ENCODE measurements around the gene KDM3A.

The KDM3A gene

GRCh38 chr2:86523491-86523890, 82.3 kb downstream of the KDM3A start:
- DNase-seq (ENCODE audit: low read depth): no peak
- TF ChIP-seq, protein P1, sequence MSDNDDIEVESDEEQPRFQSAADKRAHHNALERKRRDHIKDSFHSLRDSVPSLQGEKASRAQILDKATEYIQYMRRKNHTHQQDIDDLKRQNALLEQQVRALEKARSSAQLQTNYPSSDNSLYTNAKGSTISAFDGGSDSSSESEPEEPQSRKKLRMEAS (IDR thresholded peaks at IDR 0.05; ENCODE audit: low read depth, low read length): no peak
- TF ChIP-seq CTCF (IDR thresholded peaks at IDR 0.05; ENCODE audit: low read depth, low read length): no peak
- TF ChIP-seq MYC (IDR thresholded peaks at IDR 0.05; ENCODE audit: low read depth, low read length): no peak
- TF ChIP-seq POLR2A (IDR thresholded peaks at IDR 0.05; ENCODE audit: extremely low read depth, insufficient read length): no peak

DNA sequence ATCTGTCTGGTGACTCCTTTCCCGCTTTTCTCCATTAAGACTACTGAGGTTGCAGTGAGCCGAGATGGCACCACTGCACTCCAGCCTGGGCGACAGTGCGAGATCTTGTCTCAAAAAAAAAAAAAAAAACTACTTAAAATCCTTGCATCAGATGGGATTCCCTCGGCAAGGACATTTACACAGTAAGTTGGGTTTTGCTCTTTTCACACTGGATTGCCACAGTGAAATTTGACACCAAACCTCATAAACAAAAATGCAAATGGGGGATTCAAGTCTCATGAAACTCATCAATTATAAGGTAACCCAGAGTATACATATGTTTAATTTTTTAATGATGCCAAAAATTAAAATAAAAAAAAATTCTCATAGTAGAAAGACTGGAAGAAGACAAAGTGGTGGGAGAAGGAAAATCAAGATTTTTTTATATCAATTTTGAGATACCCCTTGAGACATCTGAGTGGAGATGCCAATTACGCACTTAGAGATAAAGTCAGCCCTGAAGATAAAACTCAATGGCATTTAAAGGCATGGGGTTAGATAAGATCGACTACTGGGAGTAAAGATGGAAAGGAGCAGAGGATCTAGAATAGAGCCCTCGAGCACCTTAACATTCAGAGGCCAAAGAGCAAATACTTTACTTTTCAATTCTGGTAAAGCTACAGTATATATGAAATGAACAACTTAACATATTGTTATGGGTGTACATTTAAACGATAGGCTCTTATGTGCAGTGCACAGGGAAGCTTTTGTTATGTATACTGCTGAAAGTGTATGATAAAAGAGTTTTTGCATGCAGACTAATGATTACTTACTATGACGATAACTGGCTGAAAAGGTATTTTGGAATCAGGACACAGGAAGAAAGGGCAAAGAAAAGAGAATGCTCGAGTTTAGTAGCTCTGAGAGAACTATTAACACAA, 84.5 kb downstream of the KDM3A start:
- DNase-seq (ENCODE audit: low read depth): no peak
- TF ChIP-seq, protein P1 (IDR thresholded peaks at IDR 0.05; ENCODE audit: low read depth, low read length): no peak
- no peak for TF ChIP-seq MYC (IDR thresholded peaks at IDR 0.05; ENCODE audit: low read depth, low read length)
- no peak for TF ChIP-seq POLR2A (IDR thresholded peaks at IDR 0.05; ENCODE audit: extremely low read depth, insufficient read length)
- TF ChIP-seq CTCF (IDR thresholded peaks at IDR 0.05; ENCODE audit: low read depth, low read length): no peak
- H3K4me3 ChIP-seq (ENCODE audit: low read depth, low read length): no peak overlapping the region

More at GRCh38 chr2:86523491-86523890, 82.3 kb downstream of the KDM3A start:
- H3K4me3 ChIP-seq (ENCODE audit: low read depth, low read length): no peak overlapping the region

DNA sequence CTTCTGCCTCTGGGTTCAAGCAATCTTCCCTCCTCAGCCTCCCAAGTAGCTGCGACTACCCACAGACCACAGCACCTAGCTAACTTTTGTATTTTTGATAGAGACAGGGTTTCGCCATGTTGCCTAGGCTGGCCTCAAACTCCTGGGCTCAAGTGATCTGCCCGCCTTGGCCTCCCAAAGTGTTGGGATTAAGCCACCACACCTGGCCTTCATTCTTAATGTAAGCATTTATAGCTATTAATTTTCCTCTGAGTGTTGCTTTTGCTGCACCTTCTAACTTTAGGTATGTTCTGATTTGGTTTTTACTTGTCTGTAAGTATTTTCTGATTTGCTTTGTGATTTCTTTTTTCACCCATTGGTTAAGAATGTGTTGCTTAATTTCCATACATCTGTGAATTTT, 92.4 kb downstream of the KDM3A start:
- no peak for DNase-seq (ENCODE audit: low read depth)
- H3K4me3 ChIP-seq (ENCODE audit: low read depth, low read length): no peak overlapping the region
- no peak for TF ChIP-seq POLR2A (IDR thresholded peaks at IDR 0.05; ENCODE audit: extremely low read depth, insufficient read length)
- no peak for TF ChIP-seq MYC (IDR thresholded peaks at IDR 0.05; ENCODE audit: low read depth, low read length)
- no peak for TF ChIP-seq CTCF (IDR thresholded peaks at IDR 0.05; ENCODE audit: low read depth, low read length)
- TF ChIP-seq, protein P1 (IDR thresholded peaks at IDR 0.05; ENCODE audit: low read depth, low read length): no peak

DNA sequence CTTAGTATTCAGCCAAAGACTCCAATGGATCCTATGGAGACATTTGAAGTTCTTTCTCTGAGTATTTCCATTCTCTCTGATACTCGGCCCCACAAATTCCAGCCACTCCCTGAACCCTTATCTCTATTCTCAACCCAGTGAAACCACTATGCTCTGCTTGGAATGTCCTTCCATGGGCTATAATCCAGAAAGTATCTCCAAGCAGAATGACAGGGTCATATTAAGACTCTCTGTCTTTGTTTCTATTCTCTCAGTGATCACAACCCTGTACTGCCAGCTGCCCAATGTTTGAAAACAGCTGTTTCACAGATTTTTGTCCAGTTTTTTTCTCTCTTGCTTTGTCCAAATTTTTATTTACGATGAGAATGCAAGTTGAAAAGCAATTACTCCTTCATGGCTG, 100.2 kb downstream of the KDM3A start:
- no peak overlapping the region for H3K4me3 ChIP-seq (ENCODE audit: low read depth, low read length)
- no peak for TF ChIP-seq MYC (IDR thresholded peaks at IDR 0.05; ENCODE audit: low read depth, low read length)
- DNase-seq (ENCODE audit: low read depth): no peak

Measured in NB4 (cell line).